HepG2 (cell line): ENCODE data around the gene DOC2A. TPM values are rescaled to one million over a fixed set of nuclear protein-coding genes. Genes with fewer than 3 reads are reported as not detected.

Experiments
- ETV5 ChIP-seq: IDR thresholded peaks from 2 replicates; pipeline ENCODE4 v1.6.1; 2018; ENCODE audit warnings: missing biosample characterization, missing genetic modification reagents, inconsistent platforms, borderline replicate concordance
- JDP2 ChIP-seq: sonication (generic); formaldehyde crosslinking; IDR thresholded peaks from 2 replicates; pipeline ENCODE4 v1.8.1; 2022; ENCODE audit warnings: missing genetic modification reagents, borderline replicate concordance
- NFE2L2 ChIP-seq: fragments of 150-350 bp; IDR thresholded peaks from 2 replicates; pipeline ENCODE4 v1.6.1; 2014; ENCODE audit warnings: low read length
- NFYC ChIP-seq: IDR thresholded peaks from 2 replicates; pipeline ENCODE4 v1.6.1; 2016; ENCODE audit warnings: missing genetic modification reagents, missing compliant biosample characterization
- POLR2AphosphoS5 ChIP-seq: IDR thresholded peaks from 2 replicates; pipeline ENCODE4 v1.6.1; 2012; ENCODE audit warnings: low read depth, low read length
- REL ChIP-seq: sonication (generic); formaldehyde crosslinking; conservative IDR thresholded peaks from 2 replicates; pipeline ENCODE4 v1.8.0; 2022; ENCODE audit warnings: mild to moderate bottlenecking, missing genetic modification reagents, moderate library complexity
- RFX5 ChIP-seq: IDR thresholded peaks from 2 replicates; pipeline ENCODE4 v1.6.1; 2011; ENCODE audit warnings: low read depth, low read length, improper control_type of control experiment
- SCMH1 ChIP-seq: sonication (generic); formaldehyde crosslinking; IDR thresholded peaks from 2 replicates; pipeline ENCODE4 v1.9.0; 2021; ENCODE audit warnings: missing genetic modification reagents, mild to moderate bottlenecking, borderline replicate concordance
- SIN3A ChIP-seq: IDR thresholded peaks from 2 replicates; pipeline ENCODE4 v1.6.1; 2011; ENCODE audit warnings: low read depth, mild to moderate bottlenecking, control low read depth, low read length, borderline replicate concordance
- THAP11 ChIP-seq: IDR thresholded peaks from 2 replicates; pipeline ENCODE4 v1.6.1; 2016; ENCODE audit warnings: missing biosample characterization, missing genetic modification reagents
- TMF1 ChIP-seq: sonication (generic); formaldehyde crosslinking; IDR thresholded peaks from 2 replicates; pipeline ENCODE4 v1.8.1; 2022; ENCODE audit warnings: low read depth, missing genetic modification reagents
- XBP1 ChIP-seq: sonication (generic); formaldehyde crosslinking; IDR thresholded peaks from 2 replicates; pipeline ENCODE4 v1.5.0; 2020; ENCODE audit warnings: missing genetic modification reagents
- ZBTB37 ChIP-seq: sonication (generic); formaldehyde crosslinking; IDR thresholded peaks from 2 replicates; pipeline ENCODE4 v1.4.0; 2020; ENCODE audit warnings: mild to moderate bottlenecking, missing genetic modification reagents
- ZFP82 ChIP-seq: sonication (generic); formaldehyde crosslinking; IDR thresholded peaks from 2 replicates; pipeline ENCODE4 v1.5.1; 2020; ENCODE audit warnings: mild to moderate bottlenecking, missing genetic modification reagents, borderline replicate concordance
- ZMYM2 ChIP-seq: sonication (generic); formaldehyde crosslinking; IDR thresholded peaks from 2 replicates; pipeline ENCODE4 v1.8.0; 2022; ENCODE audit warnings: mild to moderate bottlenecking, missing genetic modification reagents
- ZNF205 ChIP-seq: IDR thresholded peaks from 2 replicates; pipeline ENCODE4 v1.6.1; 2018; ENCODE audit warnings: missing biosample characterization, missing genetic modification reagents
- ZNF431 ChIP-seq: sonication (generic); formaldehyde crosslinking; IDR thresholded peaks from 2 replicates; pipeline ENCODE4 v1.9.0; 2022; ENCODE audit warnings: missing genetic modification reagents, low read depth, mild to moderate bottlenecking, borderline replicate concordance
- ZNF446 ChIP-seq: sonication (generic); formaldehyde crosslinking; IDR thresholded peaks from 2 replicates; pipeline ENCODE4 v1.5.0; 2020; ENCODE audit warnings: mild to moderate bottlenecking, missing genetic modification reagents
- ZNF615 ChIP-seq: sonication (generic); formaldehyde crosslinking; IDR thresholded peaks from 2 replicates; pipeline ENCODE4 v1.5.0; 2020; ENCODE audit warnings: mild to moderate bottlenecking, missing genetic modification reagents, borderline replicate concordance
- ZNF766 ChIP-seq: sonication (generic); formaldehyde crosslinking; IDR thresholded peaks from 2 replicates; pipeline ENCODE4 v1.5.0; 2020; ENCODE audit warnings: missing genetic modification reagents, borderline replicate concordance
- ZNF772 ChIP-seq: sonication (generic); formaldehyde crosslinking; IDR thresholded peaks from 2 replicates; pipeline ENCODE4 v1.5.0; 2020; ENCODE audit warnings: mild to moderate bottlenecking, missing genetic modification reagents
- ZNF773 ChIP-seq: sonication (generic); formaldehyde crosslinking; IDR thresholded peaks from 2 replicates; pipeline ENCODE4 v1.4.0; 2020; ENCODE audit warnings: missing genetic modification reagents, borderline replicate concordance
- polyA plus RNA-seq, 8 experiments: library from polyadenylated mRNA; depleted of rRNA in 3 of 8; stranded (reverse) in 7 of 8; unstranded in 1 of 8; fragments of >200 nt; fragmentation: Illumina TruSeq in 4 of 8; extraction: Trizol in 4 of 8; gene quantifications; 2 replicates each; pipeline versions ENCODE4 v1.2.1 to v1.2.3, GENCODE V29; 2011 to 2016; ENCODE audit warnings: low read depth in 4 of 8, missing spikeins in 1 of 8, mixed read lengths in 1 of 8; ENCODE audit not compliant: insufficient read depth in 1 of 8
- total RNA-seq, 5 experiments: library from RNA; depleted of rRNA; stranded (reverse); fragments of >200 nt; fragmentation: Illumina TruSeq; extraction: Trizol; gene quantifications; 2 replicates each; pipeline ENCODE4 v1.2.3, GENCODE V29; 2016; ENCODE audit warnings: low read depth in 1 of 5
- TF ChIP-seq, protein P1 (sequence below): sonication (generic); formaldehyde crosslinking; conservative IDR thresholded peaks from 2 replicates; pipeline ENCODE4 v1.5.0; 2020; ENCODE audit warnings: missing genetic modification reagents
- TF ChIP-seq, protein P2 (sequence below): sonication (generic); formaldehyde crosslinking; IDR thresholded peaks from 2 replicates; pipeline ENCODE4 v1.4.0; 2020; ENCODE audit warnings: missing genetic modification reagents, borderline replicate concordance
- TF ChIP-seq, protein P3 (sequence below): sonication (generic); formaldehyde crosslinking; IDR thresholded peaks from 2 replicates; pipeline ENCODE4 v1.5.0; 2020; ENCODE audit warnings: missing genetic modification reagents

The DOC2A gene
- total and polyA plus RNA-seq, 2 of the 13 experiments (the other 11 are each of a cell fraction or from before 2014, with no cell fraction given), result 0.15 to 0.55 TPM

- TF ChIP-seq REL (CRISPR knock-in tag) (no peak; the same call in 1 of the 2 replicates), ETV5 (CRISPR knock-in tag) (no peak), POLR2AphosphoS5 (peak; percentile 30), NFE2L2 (no peak), XBP1 (CRISPR knock-in tag) (peak; percentile 28), ZNF772 (CRISPR knock-in tag) (no peak), SCMH1 (CRISPR knock-in tag) (no peak), NFYC (CRISPR knock-in tag) (no peak), ZBTB37 (peak; percentile 66; the same call in 1 of the 2 replicates), ZNF615 (CRISPR knock-in tag) (0 out of 2 replicates have a peak, but pooled peaks have one; percentile 12), SIN3A (peak; percentile 29; the same call in 1 of the 2 replicates), JDP2 (no peak), ZFP82 (CRISPR knock-in tag) (no peak), ZNF431 (CRISPR knock-in tag) (no peak; the same call in 1 of the 2 replicates), ZNF773 (CRISPR knock-in tag) (peak; percentile 84; the same call in 1 of the 2 replicates), ZNF446 (CRISPR knock-in tag) (peak; percentile 85; the same call in 1 of the 2 replicates), THAP11 (CRISPR knock-in tag) (no peak), RFX5 (no peak), ZNF766 (CRISPR knock-in tag) (peak; percentile 81; the same call in 1 of the 2 replicates), TMF1 (CRISPR knock-in tag) (peak; percentile 75; the same call in 1 of the 2 replicates), ZMYM2 (peak; percentile 82), ZNF205 (no peak)
- TF ChIP-seq, protein P1, sequence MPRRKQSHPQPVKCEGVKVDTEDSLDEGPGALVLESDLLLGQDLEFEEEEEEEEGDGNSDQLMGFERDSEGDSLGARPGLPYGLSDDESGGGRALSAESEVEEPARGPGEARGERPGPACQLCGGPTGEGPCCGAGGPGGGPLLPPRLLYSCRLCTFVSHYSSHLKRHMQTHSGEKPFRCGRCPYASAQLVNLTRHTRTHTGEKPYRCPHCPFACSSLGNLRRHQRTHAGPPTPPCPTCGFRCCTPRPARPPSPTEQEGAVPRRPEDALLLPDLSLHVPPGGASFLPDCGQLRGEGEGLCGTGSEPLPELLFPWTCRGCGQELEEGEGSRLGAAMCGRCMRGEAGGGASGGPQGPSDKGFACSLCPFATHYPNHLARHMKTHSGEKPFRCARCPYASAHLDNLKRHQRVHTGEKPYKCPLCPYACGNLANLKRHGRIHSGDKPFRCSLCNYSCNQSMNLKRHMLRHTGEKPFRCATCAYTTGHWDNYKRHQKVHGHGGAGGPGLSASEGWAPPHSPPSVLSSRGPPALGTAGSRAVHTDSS (CRISPR knock-in tag), result no peak
- TF ChIP-seq, protein P2, sequence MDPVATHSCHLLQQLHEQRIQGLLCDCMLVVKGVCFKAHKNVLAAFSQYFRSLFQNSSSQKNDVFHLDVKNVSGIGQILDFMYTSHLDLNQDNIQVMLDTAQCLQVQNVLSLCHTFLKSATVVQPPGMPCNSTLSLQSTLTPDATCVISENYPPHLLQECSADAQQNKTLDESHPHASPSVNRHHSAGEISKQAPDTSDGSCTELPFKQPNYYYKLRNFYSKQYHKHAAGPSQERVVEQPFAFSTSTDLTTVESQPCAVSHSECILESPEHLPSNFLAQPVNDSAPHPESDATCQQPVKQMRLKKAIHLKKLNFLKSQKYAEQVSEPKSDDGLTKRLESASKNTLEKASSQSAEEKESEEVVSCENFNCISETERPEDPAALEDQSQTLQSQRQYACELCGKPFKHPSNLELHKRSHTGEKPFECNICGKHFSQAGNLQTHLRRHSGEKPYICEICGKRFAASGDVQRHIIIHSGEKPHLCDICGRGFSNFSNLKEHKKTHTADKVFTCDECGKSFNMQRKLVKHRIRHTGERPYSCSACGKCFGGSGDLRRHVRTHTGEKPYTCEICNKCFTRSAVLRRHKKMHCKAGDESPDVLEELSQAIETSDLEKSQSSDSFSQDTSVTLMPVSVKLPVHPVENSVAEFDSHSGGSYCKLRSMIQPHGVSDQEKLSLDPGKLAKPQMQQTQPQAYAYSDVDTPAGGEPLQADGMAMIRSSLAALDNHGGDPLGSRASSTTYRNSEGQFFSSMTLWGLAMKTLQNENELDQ, result 0 out of 2 replicates have a peak, but pooled peaks have one; percentile 12
- TF ChIP-seq, protein P3, sequence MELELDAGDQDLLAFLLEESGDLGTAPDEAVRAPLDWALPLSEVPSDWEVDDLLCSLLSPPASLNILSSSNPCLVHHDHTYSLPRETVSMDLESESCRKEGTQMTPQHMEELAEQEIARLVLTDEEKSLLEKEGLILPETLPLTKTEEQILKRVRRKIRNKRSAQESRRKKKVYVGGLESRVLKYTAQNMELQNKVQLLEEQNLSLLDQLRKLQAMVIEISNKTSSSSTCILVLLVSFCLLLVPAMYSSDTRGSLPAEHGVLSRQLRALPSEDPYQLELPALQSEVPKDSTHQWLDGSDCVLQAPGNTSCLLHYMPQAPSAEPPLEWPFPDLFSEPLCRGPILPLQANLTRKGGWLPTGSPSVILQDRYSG (CRISPR knock-in tag), result no peak
Observed at GRCh38 chr16:29995324-29995910, 15.4 kb downstream of the DOC2A start, which contains the start of gene HIRIP3 (continued).
